Esophagus squamous epithelium (tissue), 4 donors: ENCODE measurements around the gene STPG1.

Experiments
- POLR2A ChIP-seq, 4 donors: fragments of 450-650 bp; IDR thresholded peaks; one replicate each; pipeline ENCODE4 v1.6.1; 2017; ENCODE audit warnings: antibody characterized with exemption in 4 of 4, mild to moderate bottlenecking in 4 of 4, moderate library complexity in 3 of 4
- TF ChIP-seq, protein P1 (sequence below), 6 experiments: fragments of 450-650 bp in 4 of 6; fragments of 200-600 bp in 2 of 6; sonication (generic) in 2 of 6; IDR thresholded peaks; one replicate each; pipeline ENCODE4 v1.5.1; 2016 to 2019; ENCODE audit warnings: antibody characterized with exemption in 6 of 6, mild to moderate bottlenecking in 4 of 6, moderate library complexity in 4 of 6

DNA sequence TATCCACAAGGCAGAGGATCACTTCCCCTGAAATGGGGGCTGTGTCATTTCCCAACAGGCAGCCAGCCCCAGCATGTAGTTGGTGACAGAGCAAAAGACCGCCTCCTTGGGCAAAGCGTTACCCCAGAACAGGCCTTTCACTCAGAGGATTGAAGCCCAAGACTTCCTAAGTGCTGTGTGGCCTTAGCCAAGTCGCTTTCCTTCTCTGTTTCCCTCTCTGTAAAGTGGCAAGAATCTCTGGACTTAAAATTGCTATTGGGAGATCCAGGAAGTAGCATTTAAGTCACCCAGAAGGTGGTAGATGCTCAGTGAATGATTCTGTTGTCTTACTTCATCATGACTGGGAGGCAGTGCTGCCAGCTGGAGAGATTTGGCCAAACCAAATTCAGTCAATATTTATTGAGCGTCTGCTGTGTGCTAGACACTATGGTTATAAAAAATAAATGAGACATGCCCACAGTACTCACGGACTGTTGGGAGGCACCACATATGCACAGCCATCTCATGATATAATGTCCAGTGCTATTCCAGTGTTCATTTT lies 37.3 kb upstream of the STPG1 start:
- no peak for TF ChIP-seq POLR2A (IDR thresholded peaks at IDR 0.05)
- TF ChIP-seq, protein P1, sequence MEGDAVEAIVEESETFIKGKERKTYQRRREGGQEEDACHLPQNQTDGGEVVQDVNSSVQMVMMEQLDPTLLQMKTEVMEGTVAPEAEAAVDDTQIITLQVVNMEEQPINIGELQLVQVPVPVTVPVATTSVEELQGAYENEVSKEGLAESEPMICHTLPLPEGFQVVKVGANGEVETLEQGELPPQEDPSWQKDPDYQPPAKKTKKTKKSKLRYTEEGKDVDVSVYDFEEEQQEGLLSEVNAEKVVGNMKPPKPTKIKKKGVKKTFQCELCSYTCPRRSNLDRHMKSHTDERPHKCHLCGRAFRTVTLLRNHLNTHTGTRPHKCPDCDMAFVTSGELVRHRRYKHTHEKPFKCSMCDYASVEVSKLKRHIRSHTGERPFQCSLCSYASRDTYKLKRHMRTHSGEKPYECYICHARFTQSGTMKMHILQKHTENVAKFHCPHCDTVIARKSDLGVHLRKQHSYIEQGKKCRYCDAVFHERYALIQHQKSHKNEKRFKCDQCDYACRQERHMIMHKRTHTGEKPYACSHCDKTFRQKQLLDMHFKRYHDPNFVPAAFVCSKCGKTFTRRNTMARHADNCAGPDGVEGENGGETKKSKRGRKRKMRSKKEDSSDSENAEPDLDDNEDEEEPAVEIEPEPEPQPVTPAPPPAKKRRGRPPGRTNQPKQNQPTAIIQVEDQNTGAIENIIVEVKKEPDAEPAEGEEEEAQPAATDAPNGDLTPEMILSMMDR (IDR thresholded peaks at IDR 0.05), result no peak
